ENCODE results near the gene PSMG4.
"Not testable (repeated sequence)": the region's sequence is repeated elsewhere in the genome, so short reads cannot be mapped to it uniquely, and the experiment has no call there.

The PSMG4 gene

DNA sequence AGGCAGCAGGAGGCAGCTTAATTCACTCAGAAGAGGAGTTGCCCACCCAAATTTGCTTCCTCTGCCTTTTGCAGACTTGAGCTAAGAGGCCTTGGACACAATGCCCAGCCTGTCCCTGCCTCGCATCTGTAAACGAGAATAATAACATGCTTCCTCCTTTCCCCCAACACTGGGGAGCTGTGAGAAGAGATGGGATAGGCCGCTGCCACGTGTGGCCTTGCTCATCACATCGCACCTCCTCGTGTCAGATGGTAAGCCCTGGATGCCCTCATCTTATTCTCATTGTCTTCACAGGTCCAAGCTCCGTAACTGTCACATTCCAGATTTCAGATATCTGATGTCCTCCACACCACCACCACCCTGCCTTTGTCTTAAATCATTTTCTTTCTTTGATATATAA is 18.2 kb upstream of the PSMG4 start:
- no peaks in the 10 kb centered on the region for H3K9me3 ChIP-seq (ENCODE audit: control insufficient read depth, insufficient read depth, low read length)
- no peak overlapping the region for H3K27ac ChIP-seq (ENCODE audit: low read depth, low read length)
- no peaks in the 10 kb centered on the region; the same call in 1 of the 2 replicates for H3F3A ChIP-seq (ENCODE audit: control insufficient read depth, insufficient read depth)
- H3K4me1 ChIP-seq (ENCODE audit: control insufficient read depth, low read length), result peaks cover 26% of the 10 kb centered on the region
- no peaks in the 10 kb centered on the region for H3K9me2 ChIP-seq (replicated peaks; ENCODE audit: control insufficient read depth, low read length)
- TF ChIP-seq, protein P1, sequence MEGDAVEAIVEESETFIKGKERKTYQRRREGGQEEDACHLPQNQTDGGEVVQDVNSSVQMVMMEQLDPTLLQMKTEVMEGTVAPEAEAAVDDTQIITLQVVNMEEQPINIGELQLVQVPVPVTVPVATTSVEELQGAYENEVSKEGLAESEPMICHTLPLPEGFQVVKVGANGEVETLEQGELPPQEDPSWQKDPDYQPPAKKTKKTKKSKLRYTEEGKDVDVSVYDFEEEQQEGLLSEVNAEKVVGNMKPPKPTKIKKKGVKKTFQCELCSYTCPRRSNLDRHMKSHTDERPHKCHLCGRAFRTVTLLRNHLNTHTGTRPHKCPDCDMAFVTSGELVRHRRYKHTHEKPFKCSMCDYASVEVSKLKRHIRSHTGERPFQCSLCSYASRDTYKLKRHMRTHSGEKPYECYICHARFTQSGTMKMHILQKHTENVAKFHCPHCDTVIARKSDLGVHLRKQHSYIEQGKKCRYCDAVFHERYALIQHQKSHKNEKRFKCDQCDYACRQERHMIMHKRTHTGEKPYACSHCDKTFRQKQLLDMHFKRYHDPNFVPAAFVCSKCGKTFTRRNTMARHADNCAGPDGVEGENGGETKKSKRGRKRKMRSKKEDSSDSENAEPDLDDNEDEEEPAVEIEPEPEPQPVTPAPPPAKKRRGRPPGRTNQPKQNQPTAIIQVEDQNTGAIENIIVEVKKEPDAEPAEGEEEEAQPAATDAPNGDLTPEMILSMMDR (IDR thresholded peaks at IDR 0.05; ENCODE audit: low read depth, low read length, poor library complexity, severe bottlenecking), result no peak
- no peak for TF ChIP-seq EZH2phosphoT487 (IDR thresholded peaks at IDR 0.05; ENCODE audit: borderline replicate concordance, low read length)
- peaks cover 17% of the 10 kb centered on the region for H3K27me3 ChIP-seq (ENCODE audit: control insufficient read depth, low read length)
- no peak overlapping the region for H3K4me3 ChIP-seq (ENCODE audit: low read length)
- H3K79me2 ChIP-seq (ENCODE audit: control insufficient read depth, low read length), result no peaks in the 10 kb centered on the region
- no peak overlapping the region for H3K4me2 ChIP-seq (ENCODE audit: low read length)
- H3K36me3 ChIP-seq (ENCODE audit: control insufficient read depth, low read length), result no peaks in the 10 kb centered on the region
- H4K20me1 ChIP-seq (ENCODE audit: control insufficient read depth, insufficient read depth, low read depth, low read length), result no peaks in the 10 kb centered on the region

DNA sequence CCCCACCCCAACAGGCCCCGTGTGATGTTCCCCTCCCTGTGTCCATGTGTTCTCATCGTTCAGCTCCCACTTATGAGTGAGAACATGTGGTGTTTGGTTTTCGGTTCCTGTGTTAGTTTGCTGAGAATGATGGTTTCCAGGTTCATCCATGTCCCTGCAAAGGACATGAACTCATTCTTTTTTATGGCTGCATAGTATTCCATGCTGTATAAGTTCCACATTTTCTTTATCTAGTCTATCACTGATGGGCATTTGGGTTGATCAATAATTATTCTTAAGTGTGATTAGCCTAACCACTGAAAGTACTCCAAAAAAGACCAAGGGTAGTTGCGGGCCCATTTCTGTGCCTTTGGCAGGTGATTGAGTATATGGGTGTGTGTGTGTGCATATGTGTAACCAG is 17.0 kb upstream of the PSMG4 start:
- not testable (repeated sequence) for H4K20me1 ChIP-seq (ENCODE audit: control insufficient read depth, insufficient read depth, low read depth, low read length); H3K36me3 ChIP-seq (ENCODE audit: control insufficient read depth, low read length); H3K79me2 ChIP-seq (ENCODE audit: control insufficient read depth, low read length); H3K9me3 ChIP-seq (ENCODE audit: control insufficient read depth, insufficient read depth, low read length); H3K9me2 ChIP-seq (replicated peaks; ENCODE audit: control insufficient read depth, low read length); H3F3A ChIP-seq (ENCODE audit: control insufficient read depth, insufficient read depth); H3K27ac ChIP-seq (ENCODE audit: low read depth, low read length); H3K4me2 ChIP-seq (ENCODE audit: low read length); H3K4me3 ChIP-seq (ENCODE audit: low read length)
- H3K4me1 ChIP-seq (ENCODE audit: control insufficient read depth, low read length), result peaks cover 17% of the 10 kb centered on the region
- H3K27me3 ChIP-seq (ENCODE audit: control insufficient read depth, low read length), result peaks cover 17% of the 10 kb centered on the region

DNA sequence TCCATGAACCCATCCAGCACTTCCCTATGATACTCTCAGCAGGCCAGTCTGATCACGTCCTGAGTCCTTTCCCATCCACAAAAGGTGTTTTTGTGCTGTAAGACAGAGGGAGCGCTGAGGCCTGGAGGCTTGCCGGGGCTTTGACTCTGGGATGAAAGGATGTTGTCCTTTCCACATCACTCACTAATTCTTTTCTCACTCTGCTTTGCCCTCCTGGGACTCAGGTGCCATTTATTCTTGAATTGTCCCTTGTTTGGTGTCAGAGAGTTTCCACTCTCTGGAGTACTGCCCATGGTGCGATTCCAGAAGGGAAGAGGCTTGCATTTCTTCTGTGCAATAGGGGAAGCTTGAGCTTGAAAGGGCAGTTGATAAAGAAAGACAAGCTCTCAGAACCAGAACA is 16.0 kb upstream of the PSMG4 start:
- Histone ChIP-seq H3K36me3 (ENCODE audit: control insufficient read depth, low read length) (no peaks in the 10 kb centered on the region), H3K4me1 (ENCODE audit: control insufficient read depth, low read length) (peaks cover 7% of the 10 kb centered on the region), H4K20me1 (ENCODE audit: control insufficient read depth, insufficient read depth, low read depth, low read length) (no peaks in the 10 kb centered on the region), H3K27me3 (ENCODE audit: control insufficient read depth, low read length) (peaks cover 24% of the 10 kb centered on the region), H3K79me2 (ENCODE audit: control insufficient read depth, low read length) (no peaks in the 10 kb centered on the region), H3K4me2 (ENCODE audit: low read length) (no peak overlapping the region), H3K27ac (ENCODE audit: low read depth, low read length) (no peak overlapping the region), H3K4me3 (ENCODE audit: low read length) (no peak overlapping the region), H3F3A (ENCODE audit: control insufficient read depth, insufficient read depth) (no peaks in the 10 kb centered on the region), H3K9me3 (ENCODE audit: control insufficient read depth, insufficient read depth, low read length) (no peaks in the 10 kb centered on the region), H3K9me2 (replicated peaks; ENCODE audit: control insufficient read depth, low read length) (no peaks in the 10 kb centered on the region)
- TF ChIP-seq EZH2phosphoT487 (IDR thresholded peaks at IDR 0.05; ENCODE audit: borderline replicate concordance, low read length), result no peak
- TF ChIP-seq, protein P1 (IDR thresholded peaks at IDR 0.05; ENCODE audit: low read depth, low read length, poor library complexity, severe bottlenecking), result no peak

DNA sequence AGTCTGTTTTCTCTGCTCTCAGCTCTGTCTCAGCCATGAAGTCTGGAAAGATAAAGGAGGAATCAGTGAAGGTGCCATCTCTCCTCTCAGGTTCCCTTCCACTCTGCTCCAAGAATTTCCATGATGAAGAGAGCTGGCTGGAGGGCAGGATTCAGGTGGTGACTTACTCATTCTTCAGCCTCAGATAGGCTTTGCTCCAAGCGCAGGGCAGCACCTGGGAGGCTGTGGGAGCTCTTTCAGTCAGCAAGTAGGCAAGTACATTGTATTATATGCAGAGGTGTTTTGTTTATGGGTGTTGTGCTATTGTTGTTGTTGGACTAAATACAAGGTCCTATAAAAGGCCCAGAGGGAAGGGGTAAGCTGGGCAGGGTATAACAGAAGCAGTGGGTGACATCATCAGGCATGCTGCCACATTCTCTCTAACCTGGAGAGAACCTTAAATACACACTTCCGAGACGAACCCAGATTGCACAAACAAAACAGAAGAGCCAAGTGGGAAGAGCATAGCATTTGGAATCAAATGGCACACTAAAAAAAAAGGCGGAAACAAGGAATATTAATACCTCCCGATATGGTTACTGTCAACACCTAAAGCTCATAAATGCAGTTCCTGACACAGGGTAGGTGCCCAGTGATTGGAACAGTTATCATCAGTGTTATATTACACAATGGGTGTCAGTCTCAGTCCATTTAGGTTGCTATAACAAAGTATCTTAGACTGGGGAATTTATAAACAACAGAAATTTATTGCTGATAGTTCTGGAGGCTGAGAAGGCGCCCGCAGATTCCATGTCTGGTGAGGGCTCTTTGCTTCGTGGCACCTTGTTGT is 14.5 kb upstream of the PSMG4 start:
- no peaks in the 10 kb centered on the region for H3K36me3 ChIP-seq (ENCODE audit: control insufficient read depth, low read length)
- H3K27ac ChIP-seq (ENCODE audit: low read depth, low read length), result no peak overlapping the region
- H3K4me1 ChIP-seq (ENCODE audit: control insufficient read depth, low read length), result no peaks in the 10 kb centered on the region
- no peaks in the 10 kb centered on the region for H3K79me2 ChIP-seq (ENCODE audit: control insufficient read depth, low read length)
- no peaks in the 10 kb centered on the region for H3K9me3 ChIP-seq (ENCODE audit: control insufficient read depth, insufficient read depth, low read length)
- no peaks in the 10 kb centered on the region for H3F3A ChIP-seq (ENCODE audit: control insufficient read depth, insufficient read depth)
- TF ChIP-seq EZH2phosphoT487 (IDR thresholded peaks at IDR 0.05; ENCODE audit: borderline replicate concordance, low read length), result no peak
- TF ChIP-seq, protein P1 (IDR thresholded peaks at IDR 0.05; ENCODE audit: low read depth, low read length, poor library complexity, severe bottlenecking), result no peak
- H3K27me3 ChIP-seq (ENCODE audit: control insufficient read depth, low read length), result peaks cover 30% of the 10 kb centered on the region
- H3K9me2 ChIP-seq (replicated peaks; ENCODE audit: control insufficient read depth, low read length), result no peaks in the 10 kb centered on the region
- no peaks in the 10 kb centered on the region for H4K20me1 ChIP-seq (ENCODE audit: control insufficient read depth, insufficient read depth, low read depth, low read length)
- H3K4me3 ChIP-seq (ENCODE audit: low read length), result no peak overlapping the region
- no peak overlapping the region for H3K4me2 ChIP-seq (ENCODE audit: low read length)

DNA sequence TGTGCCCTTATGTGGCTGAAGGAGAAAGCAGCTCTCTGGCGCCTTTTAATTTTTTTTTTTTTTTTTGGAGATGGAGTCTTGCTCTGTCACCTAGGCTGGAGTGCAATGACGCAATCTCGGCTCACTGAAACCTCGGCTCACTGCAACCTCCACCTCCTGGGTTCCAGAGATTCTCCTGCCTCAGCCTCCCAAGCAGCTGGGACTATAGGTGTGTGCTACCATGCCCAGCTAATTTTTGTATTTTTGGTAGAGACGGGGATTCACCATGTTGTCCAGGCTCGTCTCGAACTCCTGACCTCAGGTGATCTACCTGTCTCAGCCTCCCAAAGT is 13.9 kb upstream of the PSMG4 start:
- H3K4me2 ChIP-seq (ENCODE audit: low read length); H3F3A ChIP-seq (ENCODE audit: control insufficient read depth, insufficient read depth); H3K9me3 ChIP-seq (ENCODE audit: control insufficient read depth, insufficient read depth, low read length); H3K4me1 ChIP-seq (ENCODE audit: control insufficient read depth, low read length); H3K27ac ChIP-seq (ENCODE audit: low read depth, low read length); H3K9me2 ChIP-seq (replicated peaks; ENCODE audit: control insufficient read depth, low read length); H3K36me3 ChIP-seq (ENCODE audit: control insufficient read depth, low read length); H4K20me1 ChIP-seq (ENCODE audit: control insufficient read depth, insufficient read depth, low read depth, low read length); H3K79me2 ChIP-seq (ENCODE audit: control insufficient read depth, low read length); H3K4me3 ChIP-seq (ENCODE audit: low read length): not testable (repeated sequence)
- H3K27me3 ChIP-seq (ENCODE audit: control insufficient read depth, low read length), result peaks cover 29% of the 10 kb centered on the region
